IPS-20b (cell line): Measurements from ENCODE around the gene BBS9.

Experiments used
- H3K27ac ChIP-seq: one replicate; pipeline ENCODE4 v1.5.1; 2013; ENCODE audit warnings: low read length
- H3K27me3 ChIP-seq: 2 replicates; pipeline ENCODE4 v1.6.1; 2013; ENCODE audit warnings: mild to moderate bottlenecking, low read length, inconsistent platforms; ENCODE audit not compliant: insufficient read depth
- H3K36me3 ChIP-seq: 2 replicates; pipeline ENCODE4 v1.6.1; 2013; ENCODE audit warnings: low read depth, mild to moderate bottlenecking, inconsistent platforms, low read length, moderate library complexity; ENCODE audit not compliant: insufficient read depth
- H3K4me1 ChIP-seq: 2 replicates; pipeline ENCODE4 v1.6.1; 2013; ENCODE audit warnings: mild to moderate bottlenecking, control low read depth, inconsistent platforms, low read length, moderate library complexity; ENCODE audit not compliant: insufficient read depth
- H3K4me3 ChIP-seq: 2 replicates; pipeline ENCODE4 v1.5.1; 2013; ENCODE audit warnings: mild to moderate bottlenecking, low read length, inconsistent platforms
- H3K9ac ChIP-seq: 2 replicates; pipeline ENCODE4 v1.6.1; 2013; ENCODE audit warnings: low read depth, mild to moderate bottlenecking, inconsistent platforms, low read length, moderate library complexity
- H3K9me3 ChIP-seq: 2 replicates; pipeline ENCODE4 v1.6.1; 2013; ENCODE audit warnings: mild to moderate bottlenecking, low read depth, low read length, inconsistent platforms; ENCODE audit not compliant: insufficient read depth

Gene BBS9

DNA sequence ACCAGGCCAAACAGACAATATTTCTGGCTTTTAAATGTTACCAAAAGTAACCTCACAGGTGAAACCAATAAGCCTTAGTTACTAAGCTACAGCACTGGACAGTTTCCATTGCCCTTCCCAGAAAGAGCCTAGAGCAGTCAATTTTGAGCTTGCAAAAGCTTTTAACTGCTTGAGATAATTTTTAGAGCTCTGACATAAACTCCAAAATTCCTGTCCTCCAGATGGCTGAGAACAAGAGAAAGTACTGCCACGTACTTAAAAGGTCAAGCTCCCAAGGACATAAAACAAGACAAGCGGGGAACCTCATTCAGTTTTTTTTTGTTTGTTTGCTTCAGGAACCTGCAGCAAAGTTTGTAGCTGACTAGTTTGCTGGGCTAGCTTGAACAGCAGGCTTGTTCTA is 54.1 kb downstream of the BBS9 start:
- peaks cover 3% of the 10 kb centered on the region; the same call in 1 of the 2 replicates for H3K4me1 ChIP-seq
- H3K4me3 ChIP-seq, result no peak overlapping the region
- H3K9me3 ChIP-seq, result no peaks in the 10 kb centered on the region
- no peak overlapping the region for H3K27ac ChIP-seq
- H3K36me3 ChIP-seq, result no peaks in the 10 kb centered on the region
- H3K9ac ChIP-seq, result no peak overlapping the region
- no peaks in the 10 kb centered on the region for H3K27me3 ChIP-seq

DNA sequence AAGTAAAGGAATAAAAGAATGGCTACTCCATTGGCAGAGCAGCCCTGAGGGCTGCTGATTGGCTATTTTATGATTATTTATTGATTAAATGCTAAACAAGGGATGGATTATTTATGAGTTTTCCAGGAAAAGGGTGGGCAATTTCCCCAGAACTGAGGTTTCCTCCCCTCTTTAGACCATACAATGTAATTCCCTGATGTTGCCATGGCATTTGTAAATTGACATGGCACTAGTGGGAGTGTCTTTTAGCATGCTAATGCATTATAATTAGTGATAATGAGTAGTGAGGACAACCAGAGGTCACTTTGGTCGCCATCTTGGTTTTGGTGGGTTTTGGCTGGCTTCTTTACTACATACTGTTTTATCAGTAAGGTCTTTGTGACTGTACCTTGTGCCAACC is 55.5 kb downstream of the BBS9 start:
- Histone ChIP-seq H3K36me3 (no peaks in the 10 kb centered on the region), H3K9ac (no peak overlapping the region), H3K4me1 (peaks cover 3% of the 10 kb centered on the region; the same call in 1 of the 2 replicates), H3K4me3 (no peak overlapping the region), H3K27ac (no peak overlapping the region), H3K27me3 (no peaks in the 10 kb centered on the region), H3K9me3 (no peaks in the 10 kb centered on the region)

DNA sequence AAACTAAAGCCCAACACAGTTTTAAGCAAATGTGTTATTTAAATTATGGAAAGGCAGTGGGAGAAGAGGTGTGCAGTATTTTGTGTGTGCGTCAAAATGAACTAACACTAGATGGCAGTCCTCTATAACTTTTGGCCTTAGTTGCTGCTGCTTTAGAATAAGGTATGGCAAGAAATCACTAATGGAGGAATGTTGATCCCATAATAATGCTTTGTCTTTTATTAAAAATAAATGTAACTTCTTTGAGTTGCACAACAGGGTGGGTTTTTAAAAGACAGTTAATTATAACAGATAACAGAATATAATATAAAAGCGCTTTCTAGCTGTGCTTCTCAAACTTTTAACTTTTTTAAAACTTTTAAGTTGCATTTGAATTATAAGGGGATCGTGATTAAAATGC is 56.4 kb downstream of the BBS9 start:
- H3K9me3 ChIP-seq, result no peaks in the 10 kb centered on the region
- H3K36me3 ChIP-seq, result no peaks in the 10 kb centered on the region
- H3K27ac ChIP-seq, result no peak overlapping the region
- no peak overlapping the region for H3K4me3 ChIP-seq
- H3K27me3 ChIP-seq, result no peaks in the 10 kb centered on the region
- peaks cover 3% of the 10 kb centered on the region; the same call in 1 of the 2 replicates for H3K4me1 ChIP-seq
- no peak overlapping the region for H3K9ac ChIP-seq

DNA sequence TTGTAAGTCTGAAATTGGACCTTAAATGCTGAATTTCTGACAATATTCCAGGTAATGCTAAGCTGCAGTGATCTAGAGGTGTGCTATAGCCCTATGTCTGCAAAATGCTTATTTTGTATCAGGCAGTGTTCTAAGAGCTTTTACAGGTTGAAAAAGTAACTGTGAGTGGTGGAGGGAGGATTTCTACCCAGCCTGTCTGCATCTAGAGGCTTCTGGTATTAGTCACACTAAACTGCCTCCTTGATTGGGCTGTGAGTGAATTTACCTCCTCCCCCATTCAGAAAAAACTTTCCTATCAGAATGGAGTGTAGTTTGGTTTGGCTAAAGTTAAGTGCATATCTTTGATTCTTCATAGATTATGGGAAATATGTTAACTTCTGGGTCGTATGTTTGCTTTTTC is 56.8 kb downstream of the BBS9 start:
- no peak overlapping the region for H3K4me3 ChIP-seq
- H3K27me3 ChIP-seq, result no peaks in the 10 kb centered on the region
- no peak overlapping the region for H3K9ac ChIP-seq

DNA sequence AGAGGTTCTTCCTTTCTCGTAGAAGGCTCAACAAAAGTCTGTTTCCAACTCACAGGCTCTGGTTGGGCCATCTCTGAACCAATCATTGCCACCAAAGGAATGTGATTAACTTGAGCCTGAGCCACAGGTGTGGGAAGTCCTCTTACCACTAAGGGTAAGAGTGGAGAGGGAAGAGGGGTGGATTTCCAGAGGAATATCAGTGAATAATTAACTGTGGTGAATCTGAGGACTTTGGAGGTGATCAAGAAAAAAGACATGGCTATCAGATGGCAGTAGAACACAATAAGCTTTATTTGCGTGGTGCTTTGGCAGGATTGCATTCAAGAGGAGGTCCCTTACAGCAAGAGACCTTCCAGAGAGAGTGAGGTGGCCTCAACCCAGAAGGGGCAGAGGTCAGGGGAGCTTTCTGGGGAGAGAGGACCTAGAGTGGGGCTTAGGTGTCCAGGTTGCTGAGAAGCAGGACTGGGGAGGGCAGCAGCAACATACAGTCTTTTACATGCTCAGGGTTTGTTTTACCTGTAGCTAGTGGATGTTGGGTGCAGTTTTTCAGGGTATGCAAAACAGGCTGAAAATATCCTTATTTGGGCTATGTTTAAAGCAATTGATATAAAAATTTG is 61.4 kb downstream of the BBS9 start:
- Histone ChIP-seq H3K4me3 (no peak overlapping the region), H3K27me3 (no peaks in the 10 kb centered on the region), H3K4me1 (peaks cover 3% of the 10 kb centered on the region; the same call in 1 of the 2 replicates), H3K36me3 (no peaks in the 10 kb centered on the region), H3K9me3 (no peaks in the 10 kb centered on the region), H3K9ac (no peak overlapping the region), H3K27ac (no peak overlapping the region)

More for the DNA sequence above, 56.8 kb downstream of the BBS9 start:
- H3K27ac ChIP-seq, result no peak overlapping the region
- no peaks in the 10 kb centered on the region for H3K36me3 ChIP-seq
- H3K4me1 ChIP-seq, result peaks cover 3% of the 10 kb centered on the region; the same call in 1 of the 2 replicates
- no peaks in the 10 kb centered on the region for H3K9me3 ChIP-seq

DNA sequence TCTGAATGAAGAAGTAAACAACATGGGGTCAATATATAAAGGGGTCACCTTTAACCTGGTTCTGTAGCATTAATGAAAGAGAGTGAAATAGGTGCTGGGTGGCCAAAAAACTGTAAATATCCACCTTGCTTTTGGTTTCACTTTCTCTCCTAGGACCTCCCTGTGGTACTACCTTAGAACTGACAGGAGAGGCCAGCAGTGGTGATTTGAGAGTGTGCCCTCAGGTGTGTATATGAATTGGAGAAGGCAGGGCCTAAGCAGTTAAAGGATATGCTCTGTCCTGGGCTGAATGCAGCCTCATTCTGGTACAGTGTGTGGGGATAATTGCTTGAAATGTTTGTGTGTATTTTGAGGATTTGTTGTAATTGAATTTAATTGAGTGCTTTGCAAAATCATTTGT is 62.0 kb downstream of the BBS9 start:
- Histone ChIP-seq H3K27me3 (no peaks in the 10 kb centered on the region), H3K36me3 (no peaks in the 10 kb centered on the region), H3K9me3 (no peaks in the 10 kb centered on the region), H3K9ac (no peak overlapping the region), H3K4me1 (no peaks in the 10 kb centered on the region), H3K4me3 (no peak overlapping the region), H3K27ac (no peak overlapping the region)

DNA sequence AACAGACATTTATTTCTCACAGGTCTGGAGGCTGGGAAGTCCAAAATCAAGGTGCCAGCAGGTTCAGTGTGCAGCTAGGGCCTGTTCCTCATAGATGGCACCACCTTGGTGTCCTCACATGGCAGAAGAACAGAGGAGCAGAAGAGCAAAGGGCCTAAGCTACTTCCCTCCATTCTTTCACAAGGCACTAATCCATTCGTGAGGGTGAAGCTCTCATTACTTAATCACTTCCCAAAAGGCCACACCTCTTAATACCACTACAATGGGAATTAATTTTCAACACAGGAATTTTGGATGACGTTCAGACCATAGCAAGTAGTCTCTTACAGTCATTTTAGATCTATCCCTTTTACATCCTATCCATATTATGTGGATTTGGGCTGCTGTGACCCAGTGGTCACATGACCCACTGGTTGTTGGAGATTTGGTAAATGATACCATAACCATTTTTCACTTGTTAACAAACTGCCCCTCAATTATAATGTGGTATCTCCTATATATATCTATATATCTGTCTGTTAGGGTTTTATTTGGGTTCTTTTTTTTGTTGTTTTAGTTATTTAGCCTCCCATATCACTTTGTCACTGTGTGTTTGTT is 63.4 kb downstream of the BBS9 start:
- H3K9ac ChIP-seq, result no peak overlapping the region
- no peaks in the 10 kb centered on the region for H3K9me3 ChIP-seq
- H3K36me3 ChIP-seq, result no peaks in the 10 kb centered on the region
- H3K27ac ChIP-seq, result no peak overlapping the region
- no peaks in the 10 kb centered on the region for H3K4me1 ChIP-seq
- H3K4me3 ChIP-seq, result no peak overlapping the region
- H3K27me3 ChIP-seq, result no peaks in the 10 kb centered on the region

DNA sequence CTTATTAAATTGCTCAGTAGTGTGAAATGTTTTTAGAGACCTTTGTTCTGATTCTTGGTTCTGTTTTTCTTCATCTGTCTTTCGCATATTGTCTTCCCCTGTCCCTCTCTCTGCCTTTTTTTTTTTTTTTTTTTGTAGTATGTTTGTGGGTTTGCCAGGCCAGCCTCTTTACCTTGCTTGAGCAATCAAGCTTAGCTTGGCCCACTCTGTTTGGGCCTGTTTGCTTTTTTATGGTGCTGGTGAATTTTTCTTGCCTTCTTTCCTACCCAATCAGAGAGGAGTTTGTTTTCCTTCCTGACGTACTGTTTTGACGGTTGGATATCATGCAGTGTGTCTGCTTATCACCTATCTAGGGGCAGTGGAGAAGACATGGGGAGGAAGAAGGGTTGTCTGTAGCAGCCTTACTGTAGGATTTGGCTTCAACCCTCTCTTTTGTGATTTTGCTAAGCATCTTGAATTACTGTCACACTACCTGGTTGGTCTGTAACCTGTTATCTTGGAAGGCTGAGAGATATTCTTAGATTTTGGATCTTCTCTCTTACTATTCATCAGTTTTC is 64.0 kb downstream of the BBS9 start:
- H3K4me1 ChIP-seq, result no peaks in the 10 kb centered on the region
- H3K4me3 ChIP-seq, result no peak overlapping the region
- no peak overlapping the region for H3K9ac ChIP-seq
- H3K27me3 ChIP-seq, result no peaks in the 10 kb centered on the region
- H3K9me3 ChIP-seq, result no peaks in the 10 kb centered on the region
- H3K36me3 ChIP-seq, result no peaks in the 10 kb centered on the region
- no peak overlapping the region for H3K27ac ChIP-seq

DNA sequence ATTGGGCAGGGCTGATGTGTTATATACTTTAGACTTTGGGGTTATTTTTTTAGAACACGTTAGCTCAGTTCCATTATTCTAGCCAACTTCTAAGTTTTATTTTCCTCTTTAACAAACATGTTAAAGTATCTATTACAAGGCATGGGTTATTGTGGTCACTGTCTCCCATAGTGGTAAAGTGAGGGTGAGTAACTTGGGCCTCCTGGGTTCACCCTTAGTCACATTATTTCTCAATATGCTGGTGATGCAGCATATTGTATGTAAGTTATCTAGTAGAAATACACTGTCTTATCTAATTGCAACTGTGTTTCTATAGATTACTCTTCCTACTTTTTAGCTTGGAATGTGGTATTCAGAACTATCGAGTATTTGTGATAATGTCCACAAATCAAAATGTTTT is 65.9 kb downstream of the BBS9 start:
- no peaks in the 10 kb centered on the region for H3K9me3 ChIP-seq
- no peak overlapping the region for H3K27ac ChIP-seq
- H3K36me3 ChIP-seq, result no peaks in the 10 kb centered on the region
- H3K4me3 ChIP-seq, result no peak overlapping the region
- no peaks in the 10 kb centered on the region for H3K27me3 ChIP-seq
- no peaks in the 10 kb centered on the region for H3K4me1 ChIP-seq
- no peak overlapping the region for H3K9ac ChIP-seq

DNA sequence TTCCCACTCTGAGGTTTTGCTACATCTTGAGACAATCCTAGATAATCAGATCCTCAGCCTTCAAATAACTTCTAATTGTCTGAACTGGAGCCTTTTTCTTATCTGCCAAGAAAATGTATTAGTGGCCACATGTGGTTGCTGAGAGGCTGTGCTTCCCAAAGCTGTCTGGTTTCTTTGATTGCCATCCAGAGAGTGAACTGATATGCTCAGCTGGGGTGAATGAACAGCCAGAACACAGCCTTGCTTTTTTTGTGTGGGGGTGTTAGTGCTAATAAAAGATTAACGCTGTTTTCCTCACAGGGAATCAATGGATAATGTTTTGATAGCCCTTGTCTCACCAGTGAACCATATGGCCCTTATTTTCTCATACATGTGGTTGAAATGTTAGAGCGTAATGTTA is 66.9 kb downstream of the BBS9 start:
- no peaks in the 10 kb centered on the region for H3K27me3 ChIP-seq
- no peaks in the 10 kb centered on the region for H3K9me3 ChIP-seq
- H3K4me1 ChIP-seq, result no peaks in the 10 kb centered on the region
- H3K36me3 ChIP-seq, result no peaks in the 10 kb centered on the region
- H3K27ac ChIP-seq, result no peak overlapping the region
- no peak overlapping the region for H3K9ac ChIP-seq
- H3K4me3 ChIP-seq, result no peak overlapping the region

DNA sequence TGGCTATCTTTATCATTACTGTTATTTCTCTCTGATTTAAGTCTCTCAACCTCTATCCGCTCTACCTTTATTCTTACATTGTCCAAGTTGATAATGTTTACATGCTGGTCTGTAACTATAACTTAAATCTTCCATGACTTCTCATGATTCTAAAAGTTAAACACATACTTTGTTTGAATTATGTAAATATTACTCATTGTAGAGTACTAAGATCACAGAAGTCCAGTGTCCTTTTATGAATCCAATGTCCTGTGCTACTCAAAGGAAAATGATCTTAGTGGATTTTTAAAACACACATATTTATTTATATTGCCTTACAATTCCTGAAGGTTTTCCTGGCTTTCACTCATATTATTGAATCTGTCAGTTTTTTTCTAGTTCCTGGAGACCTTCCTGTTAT is 70.9 kb downstream of the BBS9 start:
- Histone ChIP-seq H3K9ac (no peak overlapping the region), H3K36me3 (no peaks in the 10 kb centered on the region), H3K9me3 (no peaks in the 10 kb centered on the region), H3K4me3 (no peak overlapping the region), H3K27me3 (no peaks in the 10 kb centered on the region), H3K4me1 (no peaks in the 10 kb centered on the region), H3K27ac (no peak overlapping the region)

DNA sequence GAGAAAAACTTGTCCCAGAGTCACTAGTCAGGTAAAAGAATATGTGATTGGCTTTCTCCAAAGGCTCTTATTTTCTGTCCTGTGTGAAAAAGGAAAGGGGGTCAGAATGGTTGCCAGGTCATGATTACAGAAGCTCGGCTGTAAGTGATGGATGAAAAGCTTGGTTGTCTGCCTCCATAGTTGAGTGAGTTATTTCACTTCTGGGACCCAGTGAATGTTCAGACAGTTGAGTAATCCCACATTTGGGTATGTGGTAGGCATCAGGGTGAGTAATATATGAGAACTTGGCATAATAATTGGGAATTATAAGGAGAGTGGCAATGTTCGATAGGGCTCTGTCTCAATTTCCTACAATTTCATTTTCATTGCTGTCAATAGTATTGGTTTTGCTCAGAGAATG is 72.5 kb downstream of the BBS9 start:
- H3K9ac ChIP-seq, result no peak overlapping the region
- no peak overlapping the region for H3K27ac ChIP-seq
- no peaks in the 10 kb centered on the region for H3K4me1 ChIP-seq
- no peaks in the 10 kb centered on the region for H3K36me3 ChIP-seq
- no peak overlapping the region for H3K4me3 ChIP-seq
- H3K27me3 ChIP-seq, result no peaks in the 10 kb centered on the region
- H3K9me3 ChIP-seq, result no peaks in the 10 kb centered on the region
